ENCODE measurements around the gene PDIK1L.

PDIK1L gene

DNA sequence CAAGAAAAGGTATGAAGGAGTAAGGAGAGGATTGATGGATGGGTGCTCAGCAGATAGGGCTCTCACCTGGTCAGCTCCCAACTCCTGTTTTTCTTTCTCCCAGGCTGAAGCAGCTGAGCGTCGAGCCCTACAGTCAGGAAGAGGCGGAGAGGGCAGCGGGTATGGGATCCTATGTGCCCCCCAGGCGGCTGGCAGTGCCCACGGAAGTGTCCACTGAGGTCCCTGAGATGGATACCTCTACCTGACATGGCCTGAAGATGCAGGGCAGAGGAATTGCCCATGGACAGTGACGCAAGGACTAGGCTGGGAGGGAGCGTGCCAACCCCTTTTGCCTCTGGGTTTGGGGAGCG is 58.8 kb downstream of the PDIK1L start:
- no peak for DNase-seq (ENCODE audit: low read depth, low spot score)

DNA sequence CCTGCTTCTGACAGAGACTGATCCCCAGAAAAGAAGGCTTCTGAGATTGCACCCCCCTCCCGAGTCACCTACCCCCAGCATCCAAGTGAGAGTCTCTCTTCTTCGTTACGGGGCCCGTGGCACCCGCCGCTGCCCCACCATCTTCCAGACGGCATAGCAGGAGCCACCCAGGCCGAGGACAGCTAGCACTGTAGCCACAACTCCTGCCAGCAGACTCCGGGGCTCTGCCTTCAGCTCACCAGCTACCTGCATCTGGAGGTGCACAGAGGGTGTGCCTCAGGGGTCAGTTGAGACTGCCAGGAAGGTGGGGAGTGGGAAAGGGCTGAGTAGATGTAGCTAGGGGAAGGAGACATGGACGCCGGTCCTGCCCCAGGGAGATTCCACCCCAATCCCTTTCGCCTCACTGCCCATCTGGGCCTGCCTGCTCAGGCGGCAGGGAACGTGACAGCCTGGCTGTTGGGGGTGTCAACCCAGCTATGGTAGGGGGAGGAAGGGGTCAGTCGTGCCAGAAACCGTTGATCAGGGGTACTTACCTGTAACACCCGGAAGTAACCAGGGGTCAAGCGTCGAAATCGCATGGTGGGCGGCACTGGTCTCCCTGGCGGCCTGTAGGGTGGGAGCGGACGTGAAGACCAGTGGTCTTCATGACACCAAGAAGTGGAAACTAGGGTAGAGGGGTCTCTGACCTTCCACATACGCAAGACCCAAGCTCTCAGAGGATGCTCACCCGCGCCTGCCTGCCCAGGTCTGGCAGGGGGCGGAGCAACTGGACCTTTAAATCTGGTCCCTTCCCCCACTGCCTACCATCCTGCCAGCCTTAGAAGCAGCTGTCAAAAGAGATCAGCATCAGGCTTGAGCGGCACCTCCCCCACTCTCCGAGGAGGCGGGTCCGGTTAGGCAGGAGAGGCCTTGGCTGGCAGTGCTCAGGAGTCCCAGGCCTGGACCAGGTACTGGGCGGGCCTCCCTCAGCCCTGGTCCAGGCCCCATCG is 59.8 kb downstream of the PDIK1L start, which contains the start of gene ZNF593OS:
ZNF593OS (minus strand) TSS at position 749 of the 989 bp plus-strand sequence; CDS start at position 578, 171 bp downstream.
- no peak for DNase-seq (ENCODE audit: low read depth, low spot score)

Measured in astrocyte of the hippocampus (primary cell).